ENCODE results near the gene KLF9. TPM values are rescaled to one million over a fixed set of nuclear protein-coding genes. Genes with fewer than 3 reads are reported as not detected.

Gene KLF9
- total RNA-seq, 2 experiments from 2014 or later = 1.9 to 2.3 TPM

- Histone ChIP-seq H2AFZ (ENCODE audit: low read length) (no peak overlapping the region), H3K27ac (ENCODE audit: low read depth, low read length, poor library complexity, severe bottlenecking) (no peak overlapping the region), H4K20me1 (ENCODE audit: insufficient read depth, low read length) (no peaks in the 10 kb centered on the region), H3K36me3 (ENCODE audit: insufficient read depth, low read length) (no peaks in the 10 kb centered on the region), H3K9me3 (ENCODE audit: low read length) (no peaks in the 10 kb centered on the region), H3K4me2 (ENCODE audit: low read length) (no peak overlapping the region), H3K4me1 (ENCODE audit: insufficient read depth, low read length, poor library complexity, severe bottlenecking) (peaks cover 9% of the 10 kb centered on the region), H3K4me3 (ENCODE audit: low read depth, low read length, poor library complexity, severe bottlenecking) (no peak overlapping the region), H3K79me2 (ENCODE audit: insufficient read depth, low read depth, low read length) (no peaks in the 10 kb centered on the region), H3K9me2 (ENCODE audit: insufficient read depth, low read length) (no peaks in the 10 kb centered on the region)
- POLR2A ChIA-PET = interaction anchor here (1.4 kb wide), 1 partner anchor 10 kb away, joined by 3 read pairs; no protein-coding TSS in a partner anchor
- no TSS peak for BruUV-seq (replicated peaks)
- CTCF ChIA-PET (ENCODE audit: unreplicated experiment) = no interaction called here
- no peak for DNase-seq (ENCODE audit: low spot score)
- intact Hi-C loops (cut with micrococcal nuclease; ENCODE audit: unreplicated experiment) = no loop called here
- TF ChIP-seq CTCF (conservative IDR thresholded peaks at IDR 0.05; ENCODE audit: low read length) (no peak), EZH2phosphoT487 (IDR thresholded peaks at IDR 0.05; ENCODE audit: borderline replicate concordance, low read depth, low read length) (no peak)
Observed at GRCh38 chr9:70400107-70400892, 14.2 kb downstream of the KLF9 start.

GRCh38 chr9:70399141-70399540 lies 15.3 kb downstream of the KLF9 start:
- CTCF ChIA-PET (ENCODE audit: unreplicated experiment) = no interaction called here
- POLR2A ChIA-PET = interaction anchor here (1.1 to 1.4 kb wide), 2 partner anchors 11 to 20 kb away, joined by 3 read pairs; no protein-coding TSS in a partner anchor
- Histone ChIP-seq H3K79me2 (ENCODE audit: insufficient read depth, low read depth, low read length) (no peaks in the 10 kb centered on the region), H3K36me3 (ENCODE audit: insufficient read depth, low read length) (no peaks in the 10 kb centered on the region), H4K20me1 (ENCODE audit: insufficient read depth, low read length) (no peaks in the 10 kb centered on the region), H3K4me1 (ENCODE audit: insufficient read depth, low read length, poor library complexity, severe bottlenecking) (peaks cover 9% of the 10 kb centered on the region), H3K4me2 (ENCODE audit: low read length) (no peak overlapping the region), H3K9me3 (ENCODE audit: low read length) (no peaks in the 10 kb centered on the region), H3K27ac (ENCODE audit: low read depth, low read length, poor library complexity, severe bottlenecking) (no peak overlapping the region), H3K9me2 (ENCODE audit: insufficient read depth, low read length) (no peaks in the 10 kb centered on the region), H2AFZ (ENCODE audit: low read length) (no peak overlapping the region), H3K4me3 (ENCODE audit: low read depth, low read length, poor library complexity, severe bottlenecking) (no peak overlapping the region)
- no peak for TF ChIP-seq EZH2phosphoT487 (IDR thresholded peaks at IDR 0.05; ENCODE audit: borderline replicate concordance, low read depth, low read length)
- no peak for TF ChIP-seq CTCF (conservative IDR thresholded peaks at IDR 0.05; ENCODE audit: low read length)
- no TSS peak for BruUV-seq (replicated peaks)
- intact Hi-C loops (cut with micrococcal nuclease; ENCODE audit: unreplicated experiment) = no loop called here
- DNase-seq (ENCODE audit: low spot score) = no peak

- H3K36me3 ChIP-seq (ENCODE audit: insufficient read depth, low read length) = no peaks in the 10 kb centered on the region
- H4K20me1 ChIP-seq (ENCODE audit: insufficient read depth, low read length) = no peaks in the 10 kb centered on the region
- no peak overlapping the region for H3K27ac ChIP-seq (ENCODE audit: low read depth, low read length, poor library complexity, severe bottlenecking)
- no peaks in the 10 kb centered on the region for H3K9me2 ChIP-seq (ENCODE audit: insufficient read depth, low read length)
- ChIA-PET CTCF (ENCODE audit: unreplicated experiment) (no interaction called here), POLR2A (interaction anchor here (0.7 kb wide), 2 partner anchors 31 to 140 kb away, joined by 4 to 7 read pairs; no protein-coding TSS in a partner anchor)
- peak; percentile 52 for DNase-seq (ENCODE audit: low spot score)
- H2AFZ ChIP-seq (ENCODE audit: low read length) = peak overlapping the region; percentile 37; the same call in 1 of the 2 replicates
- intact Hi-C loops (cut with micrococcal nuclease; ENCODE audit: unreplicated experiment) = no loop called here
- no peak overlapping the region for H3K4me2 ChIP-seq (ENCODE audit: low read length)
- no TSS peak for BruUV-seq (replicated peaks)
- TF ChIP-seq EZH2phosphoT487 (IDR thresholded peaks at IDR 0.05; ENCODE audit: borderline replicate concordance, low read depth, low read length) = no peak
- no peak for TF ChIP-seq CTCF (conservative IDR thresholded peaks at IDR 0.05; ENCODE audit: low read length)
- no peaks in the 10 kb centered on the region for H3K79me2 ChIP-seq (ENCODE audit: insufficient read depth, low read depth, low read length)
- peaks cover 9% of the 10 kb centered on the region for H3K4me1 ChIP-seq (ENCODE audit: insufficient read depth, low read length, poor library complexity, severe bottlenecking)
- H3K4me3 ChIP-seq (ENCODE audit: low read depth, low read length, poor library complexity, severe bottlenecking) = no peak overlapping the region
- no peaks in the 10 kb centered on the region for H3K9me3 ChIP-seq (ENCODE audit: low read length)
Observed at GRCh38 chr9:70398145-70398556, 16.3 kb downstream of the KLF9 start.

Data from OCI-LY7 (cell line).